HG02852 (cell line): ENCODE results near the gene KRTAP15-1.

Experiments
- ATAC-seq: cut with Tn5 transposase; IDR thresholded peaks from one replicate; pipeline ENCODE4 v1.9.1; 2021; ENCODE audit warnings: mild to moderate bottlenecking, moderate library complexity; ENCODE audit not compliant: unreplicated experiment

Gene KRTAP15-1

DNA sequence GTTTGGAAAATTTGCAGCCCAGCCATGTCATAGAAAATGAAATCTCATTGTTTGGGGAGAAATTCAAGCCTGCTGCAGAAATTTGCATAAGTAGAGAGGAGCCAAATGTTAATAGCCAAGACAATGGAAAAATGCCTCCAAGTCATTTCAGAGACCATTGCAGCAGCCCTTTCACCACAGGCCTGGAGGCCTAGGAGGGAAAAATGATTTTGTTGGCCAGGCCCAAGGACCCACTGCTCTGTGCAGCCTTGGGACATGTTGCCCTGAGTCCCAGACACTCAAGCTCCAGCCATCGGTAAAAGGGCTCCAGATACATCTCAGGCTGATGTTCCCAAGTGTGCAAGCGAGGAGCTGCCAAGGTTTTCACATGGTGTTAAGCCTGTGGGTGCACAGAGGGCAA, 46.1 kb downstream of the KRTAP15-1 start:
- ATAC-seq, result no peak

GRCh38 chr21:30487336-30487735, 47.3 kb downstream of the KRTAP15-1 start, which contains the start of gene KRTAP19-2:
Gene KRTAP19-2, minus strand, starts transcription at chr21:30487436. Its CDS starts 88 bp downstream, at chr21:30487348.
- no peak for ATAC-seq
